ENCODE results near the gene NSFL1C. TPM values are rescaled to one million over a fixed set of nuclear protein-coding genes. Genes with fewer than 3 reads are reported as not detected.

The NSFL1C gene
- polyA plus RNA-seq, 2 of the 4 experiments (the other 2 are of a cell fraction), result 56.6 to 136 TPM

GRCh38 chr20:1448081-1448620 lies 18.5 kb downstream of the NSFL1C start:
- no peaks in the 10 kb centered on the region for H3K9me3 ChIP-seq
- no peak overlapping the region for H3K4me3 ChIP-seq
- 93% methylated on average over 4 of the region's 4 CpGs for WGBS (ENCODE audit: missing lambda C conversion rate)
- ATAC-seq (no peak), FAIRE-seq (no peak), DNase-seq (ENCODE audit: low read depth in 1 of 2, low spot score in 1 of 2) (no peak)
- ChIA-PET POLR2A (no interaction called here), CTCF (interaction anchor here (0.9 to 16.7 kb wide), 7 partner anchors 10 to 55 kb away, joined by 3 to 139 read pairs (median 13); partner anchors contain the start of gene NSFL1C)
- H3K4me2 ChIP-seq, result no peak overlapping the region
- no peak overlapping the region for H3K27ac ChIP-seq
- TF ChIP-seq RFX5 (IDR thresholded peaks at IDR 0.05) (no peak), MYC (IDR thresholded peaks at IDR 0.05; ENCODE audit: borderline replicate concordance, low read length) (no peak), ZNF302 (CRISPR knock-in tag; IDR thresholded peaks at IDR 0.05) (no peak), POLR2AphosphoS2 (conservative IDR thresholded peaks at IDR 0.05; ENCODE audit: low read length) (no peak), MAFK (IDR thresholded peaks at IDR 0.05; ENCODE audit: partially characterized antibody) (no peak), CBX2 (IDR thresholded peaks at IDR 0.05; ENCODE audit: borderline replicate concordance, low read depth) (no peak), REST (IDR thresholded peaks at IDR 0.05) (no peak), ESRRA (IDR thresholded peaks at IDR 0.05; ENCODE audit: borderline replicate concordance, low read length) (no peak), HES2 (IDR thresholded peaks at IDR 0.05) (no peak)
- H3K4me1 ChIP-seq, result no peaks in the 10 kb centered on the region

GRCh38 chr20:1446536-1446935 lies 20.1 kb downstream of the NSFL1C start:
- TF ChIP-seq KDM5A (IDR thresholded peaks at IDR 0.05), result no peak
- TF ChIP-seq KDM1A (IDR thresholded peaks at IDR 0.05; ENCODE audit: low read depth), result no peak
- TF ChIP-seq BHLHE40 (IDR thresholded peaks at IDR 0.05; ENCODE audit: low read depth, low read length), result no peak
- no peak for TF ChIP-seq CBX8 (IDR thresholded peaks at IDR 0.05)
- no peak for TF ChIP-seq ZSCAN20 (CRISPR knock-in tag; IDR thresholded peaks at IDR 0.05)
- no peak for TF ChIP-seq POLR2AphosphoS2 (conservative IDR thresholded peaks at IDR 0.05; ENCODE audit: low read length)
- TF ChIP-seq ZC3H11A (IDR thresholded peaks at IDR 0.05), result no peak
- no peak for TF ChIP-seq HMGXB4 (CRISPR knock-in tag; IDR thresholded peaks at IDR 0.05; ENCODE audit: borderline replicate concordance)
- no peak for TF ChIP-seq CBX2 (IDR thresholded peaks at IDR 0.05; ENCODE audit: borderline replicate concordance, low read depth)
- TF ChIP-seq HOXB13 (CRISPR knock-in tag; IDR thresholded peaks at IDR 0.05; ENCODE audit: low read depth), result no peak
- TF ChIP-seq HOXB5 (CRISPR knock-in tag; IDR thresholded peaks at IDR 0.05), result no peak
- no peak for TF ChIP-seq BCL3 (IDR thresholded peaks at IDR 0.05)
- TF ChIP-seq FOXS1 (CRISPR knock-in tag; IDR thresholded peaks at IDR 0.05), result no peak
- TF ChIP-seq FOSL2 (IDR thresholded peaks at IDR 0.05), result no peak
- no peak for TF ChIP-seq FOSL2 (CRISPR knock-in tag; IDR thresholded peaks at IDR 0.05)
- no peak overlapping the region for H3K4me3 ChIP-seq
- POLR2A ChIA-PET, result no interaction called here
- DNase-seq (ENCODE audit: low read depth in 1 of 2, low spot score in 1 of 2) (no peak), FAIRE-seq (no peak), ATAC-seq (no peak)
- no peaks in the 10 kb centered on the region for H3K9me3 ChIP-seq
- CTCF ChIA-PET, result interaction anchor here (0.6 to 16.7 kb wide), 8 partner anchors 9 to 234 kb away, joined by 3 to 139 read pairs (median 9); partner anchors contain the start of gene NSFL1C
- no peak overlapping the region for H3K27ac ChIP-seq
- H3K4me1 ChIP-seq, result no peaks in the 10 kb centered on the region
- H3K4me2 ChIP-seq, result no peak overlapping the region
- 89% methylated on average over 1 of the region's 1 CpG for WGBS (ENCODE audit: missing lambda C conversion rate)

All from A549 (cell line).